ENCODE data around the gene TRIP10. TPM values are rescaled to one million over a fixed set of nuclear protein-coding genes. Genes with fewer than 3 reads are reported as not detected.
A peak's percentile ranks its signal among the peaks of the same experiment; 100 is the strongest.

The TRIP10 gene
- total RNA-seq, 1 donor from 2014 or later = 42.8 TPM

DNA sequence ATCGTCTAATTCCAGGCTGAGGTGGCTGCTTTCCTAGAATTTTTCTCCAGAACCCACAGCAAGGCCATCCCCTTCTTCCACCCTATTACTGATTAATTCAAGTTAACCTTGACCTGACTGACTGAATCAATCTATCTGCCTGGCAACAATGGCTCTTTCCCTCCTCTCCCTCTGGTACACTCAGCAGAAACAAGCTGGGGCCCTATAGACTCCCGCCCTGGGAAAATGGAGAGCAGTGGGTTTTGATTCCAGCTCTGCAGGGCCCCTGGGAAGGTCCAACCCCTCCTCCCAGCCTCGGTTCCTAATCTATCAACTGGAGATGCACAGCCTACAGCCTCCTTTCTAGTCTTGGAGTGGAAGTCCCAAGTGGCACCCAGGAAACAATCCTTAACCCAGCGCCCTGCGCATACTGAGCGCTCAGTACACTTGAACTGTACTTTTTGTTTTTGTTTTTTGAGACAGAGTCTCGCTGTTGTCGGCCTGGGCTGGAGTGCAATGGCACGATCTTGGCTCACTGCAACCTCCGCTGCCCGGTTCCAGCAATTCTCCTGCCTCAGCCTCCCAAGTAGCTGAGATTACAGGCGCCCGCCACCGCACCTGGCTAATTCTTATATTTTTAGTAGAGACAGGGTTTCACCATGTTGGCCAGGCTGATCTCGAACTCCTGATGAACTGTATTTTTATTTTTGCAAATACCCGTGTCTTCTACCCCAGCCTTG, 13.8 kb upstream of the TRIP10 start:
- peak; percentile 85 for DNase-seq (ENCODE audit: low read depth)

DNA sequence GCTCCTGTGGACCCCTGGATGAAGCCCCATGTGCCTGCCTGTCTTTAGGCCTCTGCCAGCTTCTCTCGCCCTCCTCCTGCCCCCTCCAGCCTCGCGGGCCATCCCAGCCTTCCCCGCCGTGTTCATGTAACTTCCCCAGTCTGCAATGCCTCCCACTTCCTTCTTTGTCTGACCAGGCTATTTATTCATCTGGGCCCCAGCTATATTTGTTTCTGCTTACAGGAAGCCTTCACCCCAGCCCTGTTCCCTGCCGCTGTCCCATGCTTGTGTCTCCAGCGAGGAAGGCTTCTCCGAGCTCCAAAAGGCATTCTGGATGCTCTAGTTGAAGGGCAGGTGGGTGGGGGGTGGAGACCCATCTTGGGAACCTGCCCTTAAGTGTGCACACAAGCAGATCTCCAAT, 11.1 kb upstream of the TRIP10 start:
- no peak for DNase-seq (ENCODE audit: low read depth)

DNA sequence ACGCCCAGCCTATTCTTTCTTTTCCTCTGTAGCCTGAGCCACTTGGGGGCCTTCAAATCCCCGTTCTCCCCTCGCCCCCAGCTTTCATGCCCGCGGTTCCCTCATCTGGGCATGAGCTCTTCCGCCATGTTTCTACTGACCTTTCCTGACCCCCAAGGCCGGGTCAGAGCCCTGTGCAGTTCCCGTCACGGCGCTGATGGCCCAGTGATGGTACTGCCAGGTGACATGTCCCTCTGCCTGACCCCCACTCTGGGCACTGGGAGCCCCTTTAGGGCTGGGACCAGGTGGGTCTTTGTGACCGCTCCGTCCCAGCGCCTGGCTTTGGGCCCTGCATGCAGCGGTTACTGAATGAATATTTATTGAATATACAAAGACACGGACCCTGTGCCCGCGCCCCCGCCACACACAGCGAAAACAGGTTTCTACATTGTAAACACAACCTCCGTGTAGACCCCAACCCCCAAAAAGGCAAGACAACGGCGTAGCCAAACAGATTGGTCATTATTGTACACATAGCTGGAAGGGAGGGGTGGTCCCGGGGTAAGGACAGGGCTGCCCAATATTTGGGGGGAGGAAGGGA, 9.8 kb upstream of the TRIP10 start:
- DNase-seq (ENCODE audit: low read depth) = no peak

DNA sequence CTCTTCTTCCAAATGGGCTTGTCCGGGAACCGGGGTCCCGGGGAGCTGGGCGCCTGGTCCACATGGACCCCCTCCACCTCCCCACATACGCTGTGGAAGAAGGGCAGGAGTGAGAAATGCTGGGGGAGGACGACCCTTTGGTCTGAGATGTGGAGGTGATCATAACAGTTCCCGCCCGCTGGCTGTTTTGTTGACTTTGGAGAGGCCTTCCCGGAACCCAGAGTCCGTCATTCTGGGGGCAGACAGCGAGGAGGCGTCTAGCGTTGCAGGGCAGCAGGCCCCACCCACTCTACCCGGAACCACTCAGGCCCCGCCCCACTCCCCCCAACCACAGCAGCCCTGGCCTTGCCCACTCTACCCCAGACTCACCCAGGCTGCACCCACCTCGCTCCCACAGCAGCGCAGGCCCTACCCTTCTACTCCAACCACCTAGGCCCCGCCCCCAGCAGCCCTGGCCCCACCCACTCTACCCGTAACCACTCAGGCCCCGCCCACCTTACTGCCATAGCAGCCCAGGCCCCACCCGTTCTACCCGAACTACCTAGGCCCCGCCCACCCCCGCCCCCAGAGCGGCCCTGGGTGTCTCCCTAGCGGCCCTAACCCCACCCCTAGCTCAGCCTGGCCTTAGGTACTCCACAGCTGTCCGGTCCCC, 9.2 kb upstream of the TRIP10 start:
- no peak for DNase-seq (ENCODE audit: low read depth)

DNA sequence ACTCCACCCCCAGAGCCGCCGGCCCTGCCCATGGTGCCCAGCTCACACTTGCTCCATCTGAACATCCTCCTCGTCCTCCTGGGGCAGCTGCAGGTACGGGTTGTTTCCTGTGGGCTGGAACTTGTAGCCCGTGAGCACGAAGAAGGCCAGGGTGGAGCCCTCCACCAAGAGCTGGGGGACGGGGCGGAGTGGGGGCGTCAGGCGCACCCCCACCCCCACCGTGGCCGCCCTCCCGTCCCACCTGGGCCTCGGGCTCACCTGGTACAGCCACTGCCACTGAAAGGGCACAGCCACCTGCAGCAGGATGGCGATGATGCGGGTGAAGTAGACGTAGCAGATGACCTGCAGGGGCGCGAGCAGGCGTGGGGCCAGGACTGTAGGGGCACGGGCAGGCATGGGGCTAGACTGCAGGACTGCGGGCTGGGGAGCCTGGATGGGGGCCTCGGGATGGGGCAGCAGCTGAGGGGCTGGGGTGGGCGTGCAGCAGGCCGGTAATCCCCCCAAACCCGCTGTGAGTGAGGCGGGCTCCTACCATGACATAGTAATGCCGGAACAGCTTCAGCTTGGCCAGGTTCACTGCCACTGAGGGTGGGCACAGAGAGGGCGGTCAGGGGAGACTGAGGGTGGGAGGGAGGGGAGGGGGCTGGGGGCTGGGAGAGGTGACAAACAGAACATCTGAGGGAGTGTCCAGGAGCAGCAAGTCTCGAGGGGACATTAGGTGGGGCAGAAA, 8.4 kb upstream of the TRIP10 start:
- no peak for DNase-seq (ENCODE audit: low read depth)

DNA sequence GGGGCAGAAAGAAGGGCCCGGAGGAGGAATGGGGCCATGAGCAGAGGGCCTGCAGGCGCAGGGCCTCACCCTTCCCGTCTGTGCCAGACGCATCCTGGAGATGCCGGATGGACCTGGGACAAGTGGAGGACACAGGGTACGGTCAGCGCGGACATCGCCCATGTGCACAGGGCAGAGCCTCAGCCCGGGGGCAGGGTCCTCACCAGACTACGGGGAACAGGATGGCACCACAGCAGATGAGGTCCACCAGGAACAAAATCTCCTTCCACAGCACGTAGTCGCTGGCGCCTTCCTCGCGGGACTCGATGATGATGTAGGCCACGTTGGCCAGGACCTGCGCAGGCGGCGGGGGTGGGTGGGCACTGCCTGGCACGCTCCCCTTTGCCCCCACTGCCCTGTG, 7.7 kb upstream of the TRIP10 start:
- DNase-seq (ENCODE audit: low read depth) = no peak

DNA sequence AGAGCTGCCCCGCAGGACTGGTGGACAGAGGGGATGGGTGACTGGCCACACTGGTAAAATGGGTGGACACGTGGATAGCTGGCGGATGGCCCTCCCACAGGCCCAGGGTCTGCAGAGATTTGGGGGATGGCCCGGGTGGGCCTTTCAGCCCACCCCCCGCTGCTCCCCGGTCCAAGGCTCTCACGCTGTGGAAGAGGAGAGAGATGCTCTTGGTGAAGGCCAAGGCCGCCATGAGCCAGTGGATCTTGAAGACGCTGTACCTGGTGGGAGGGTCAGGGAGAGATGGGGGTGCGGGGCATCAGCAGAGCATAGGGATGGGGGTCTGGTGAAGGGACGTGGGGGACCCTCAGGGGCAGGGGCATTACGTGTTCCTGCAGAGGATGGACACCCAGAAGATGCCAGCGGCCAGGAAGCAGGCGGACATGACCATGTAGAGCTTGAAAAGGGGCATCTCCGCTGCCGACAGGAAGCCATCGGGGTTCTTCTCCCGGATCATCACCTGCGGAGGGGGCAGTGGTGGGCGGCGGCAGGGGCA, 6.6 kb upstream of the TRIP10 start:
- no peak for DNase-seq (ENCODE audit: low read depth)

DNA sequence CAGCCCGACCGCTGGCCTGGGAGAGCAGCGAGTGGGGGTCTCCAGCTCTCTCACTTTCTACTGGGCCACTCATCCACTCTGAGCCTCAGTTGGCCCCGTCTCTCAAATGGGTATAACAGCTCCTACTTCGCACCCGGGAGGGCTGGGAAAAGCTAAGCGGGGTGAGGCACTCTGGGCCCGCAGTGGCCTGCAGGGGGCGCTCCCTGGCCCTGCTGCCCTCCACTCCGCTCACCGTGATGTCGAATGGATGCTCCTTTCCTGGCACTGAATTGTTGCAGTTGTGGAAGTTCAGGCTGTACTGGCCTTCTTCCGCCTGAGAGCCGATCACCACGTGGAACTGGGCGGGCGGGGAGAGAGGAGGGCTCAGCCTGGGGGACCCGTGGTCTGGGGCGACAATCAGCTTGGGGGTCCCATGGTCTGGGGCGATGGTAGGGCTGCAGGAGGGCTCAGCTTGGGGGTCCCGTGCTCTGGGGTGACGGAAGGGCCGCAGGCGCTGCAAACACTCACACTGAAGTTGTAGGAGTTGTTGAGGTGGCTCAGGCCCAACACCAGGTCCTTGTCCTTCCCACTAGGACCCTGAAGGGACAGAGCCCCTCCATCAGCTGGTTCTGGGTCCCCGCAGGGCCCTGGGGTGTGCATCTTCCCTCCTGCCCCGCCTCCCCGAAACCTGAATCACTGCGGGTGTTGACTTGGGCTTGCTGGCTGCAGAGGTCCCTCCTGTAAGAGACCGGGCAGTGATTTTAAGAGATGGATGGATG, 6.0 kb upstream of the TRIP10 start:
- no peak for DNase-seq (ENCODE audit: low read depth)

DNA sequence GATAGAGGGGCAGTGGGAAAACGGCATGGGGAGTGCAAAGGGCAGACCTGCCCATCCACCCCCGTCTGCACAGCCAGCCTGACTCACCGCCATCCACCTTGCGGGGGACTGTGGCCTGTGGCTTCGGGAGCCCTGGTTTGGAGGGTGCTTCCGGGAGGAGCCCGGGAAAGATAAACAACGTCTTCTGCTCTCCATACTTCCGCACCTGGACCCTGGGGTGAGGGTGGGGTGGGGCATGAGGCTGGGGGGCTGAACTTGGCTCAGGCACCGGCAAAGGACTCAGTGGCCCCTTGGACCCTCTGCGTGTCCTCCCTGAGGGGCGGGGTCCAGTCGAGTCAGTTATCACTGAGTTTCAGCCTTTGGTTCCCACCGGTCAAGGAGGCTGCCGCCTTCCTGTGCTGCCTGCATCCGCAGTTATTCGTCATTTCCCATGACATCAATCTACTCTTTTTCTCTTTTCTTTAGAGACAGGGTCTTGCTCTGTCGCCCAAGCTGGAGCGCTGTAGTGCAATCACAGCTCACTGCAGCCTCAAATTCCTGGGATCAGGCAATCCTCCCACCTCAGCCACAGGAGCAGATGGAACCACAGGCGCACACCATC, 5.3 kb upstream of the TRIP10 start:
- no peak for DNase-seq (ENCODE audit: low read depth)

DNA sequence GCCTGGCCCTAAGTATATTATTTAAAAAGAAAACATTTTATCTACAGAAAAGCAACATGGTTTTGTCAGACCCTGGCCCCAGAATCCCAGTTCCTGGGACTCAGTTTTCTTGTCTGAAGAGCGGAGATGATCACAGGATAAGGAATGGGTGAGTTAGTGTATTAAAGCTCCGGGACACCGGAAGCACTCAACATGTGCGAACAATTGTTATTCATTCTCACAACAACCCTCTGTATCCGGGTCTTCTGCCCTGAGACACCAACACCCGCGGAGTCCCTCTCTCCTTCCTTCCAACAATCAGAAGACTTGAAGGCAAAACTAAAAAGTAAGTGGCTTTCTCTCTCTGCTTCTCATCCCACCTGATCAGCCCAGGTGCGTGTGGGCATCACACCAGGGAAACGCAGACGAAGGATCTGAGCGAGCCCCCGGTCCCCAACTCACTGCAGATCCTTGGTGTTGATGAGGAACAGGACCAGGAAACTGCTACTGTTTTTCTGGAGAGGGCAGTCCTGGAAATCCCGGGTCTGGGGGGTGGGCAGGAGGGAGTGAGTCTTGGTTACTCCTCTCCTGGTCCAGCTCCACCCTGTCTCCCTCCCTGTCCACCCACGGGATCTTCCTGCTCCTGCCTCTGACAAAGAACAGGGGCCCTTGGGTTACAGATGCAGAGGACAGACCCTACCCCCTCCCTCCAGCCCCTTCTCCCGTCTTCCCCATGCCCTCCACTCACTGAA, 4.1 kb upstream of the TRIP10 start:
- no peak for DNase-seq (ENCODE audit: low read depth)

DNA sequence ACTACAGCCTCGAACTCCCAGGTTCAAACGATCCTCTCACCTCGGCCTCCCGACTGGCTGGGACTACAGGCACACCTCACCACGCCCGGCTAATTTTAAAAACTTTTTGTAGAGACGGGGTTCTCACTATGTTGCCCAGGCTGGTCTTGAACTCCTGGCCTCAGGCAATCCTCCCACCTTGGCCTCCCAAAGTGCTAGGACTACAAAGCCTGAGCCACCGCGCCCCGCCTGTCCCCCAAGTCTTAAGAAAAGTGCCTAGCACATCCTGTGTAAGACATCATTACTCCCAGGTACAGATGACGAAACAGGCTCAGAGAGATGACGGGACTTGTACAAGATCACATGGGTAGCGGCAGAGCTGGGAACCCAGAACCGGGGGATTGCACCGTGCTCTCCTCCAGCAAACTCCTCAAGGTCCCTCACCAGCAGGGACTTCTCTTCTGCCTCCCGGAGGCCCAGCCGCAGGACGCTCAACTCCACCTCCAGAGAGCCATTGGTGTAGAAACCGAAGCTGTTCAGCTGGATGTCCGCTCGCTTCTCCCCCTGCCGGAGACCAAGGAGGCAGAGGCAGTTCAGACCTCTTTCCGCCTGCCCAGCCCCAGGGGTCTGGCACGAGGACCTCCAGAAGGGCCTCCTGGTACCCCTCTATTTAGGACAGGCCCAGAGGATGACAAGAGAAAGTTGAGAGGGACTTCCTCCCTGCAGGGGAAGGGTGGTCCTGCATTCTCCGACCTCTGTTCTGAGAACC, 3.1 kb upstream of the TRIP10 start:
- peak; percentile 82 for DNase-seq (ENCODE audit: low read depth)

DNA sequence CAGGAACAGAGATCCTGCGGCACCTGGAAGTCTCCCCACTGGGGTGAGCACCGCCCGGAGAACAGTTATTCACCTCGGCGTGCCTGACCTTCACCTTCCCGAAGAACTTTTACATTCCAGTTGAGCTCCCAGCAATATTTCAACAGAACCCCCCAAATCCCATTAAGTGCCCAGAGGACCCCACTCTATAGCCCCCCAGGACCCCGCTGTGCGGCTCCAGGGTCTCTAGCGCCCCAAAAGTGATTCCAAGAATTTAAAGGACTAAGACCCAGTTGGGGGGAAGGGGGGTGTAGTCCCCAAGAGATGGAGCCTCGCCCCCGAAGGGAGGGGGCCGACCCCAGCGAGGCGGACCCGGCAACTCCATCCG, 2.6 kb upstream of the TRIP10 start:
- no peak for DNase-seq (ENCODE audit: low read depth)

DNA sequence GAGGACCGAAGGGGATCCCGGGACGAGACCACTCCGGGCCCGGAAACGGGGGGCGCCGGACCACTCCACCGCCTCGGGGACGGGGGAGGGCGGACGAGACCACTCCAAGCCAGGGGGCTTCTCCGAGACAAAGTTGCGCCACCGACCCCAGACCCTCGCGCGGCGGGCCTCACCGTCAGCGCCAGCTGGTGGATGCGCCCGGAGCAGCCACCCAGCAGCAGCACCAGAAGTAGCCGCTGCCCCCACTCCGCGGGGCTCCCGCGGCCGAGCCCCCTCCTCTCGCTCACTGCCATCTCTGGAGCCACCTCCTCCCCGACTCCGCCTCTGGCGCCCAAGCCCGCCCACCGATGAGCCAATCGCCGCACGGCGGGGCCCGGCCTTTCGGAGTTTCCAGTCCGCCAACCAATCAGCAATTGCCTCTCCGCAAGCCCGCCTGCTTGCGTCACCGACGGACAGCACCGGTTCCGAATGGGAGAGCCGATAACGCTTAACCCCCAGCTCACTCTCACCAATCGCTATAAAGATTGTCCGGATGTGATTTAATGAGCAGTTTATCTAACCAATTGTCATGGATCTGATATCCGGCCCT, 2.1 kb upstream of the TRIP10 start, which contains the start of gene GPR108:
GPR108 (minus strand) TSS at position 297 of the 589 bp plus-strand sequence; CDS start at position 293, 4 bp downstream.
- DNase-seq (ENCODE audit: low read depth) = peak; percentile 100

DNA sequence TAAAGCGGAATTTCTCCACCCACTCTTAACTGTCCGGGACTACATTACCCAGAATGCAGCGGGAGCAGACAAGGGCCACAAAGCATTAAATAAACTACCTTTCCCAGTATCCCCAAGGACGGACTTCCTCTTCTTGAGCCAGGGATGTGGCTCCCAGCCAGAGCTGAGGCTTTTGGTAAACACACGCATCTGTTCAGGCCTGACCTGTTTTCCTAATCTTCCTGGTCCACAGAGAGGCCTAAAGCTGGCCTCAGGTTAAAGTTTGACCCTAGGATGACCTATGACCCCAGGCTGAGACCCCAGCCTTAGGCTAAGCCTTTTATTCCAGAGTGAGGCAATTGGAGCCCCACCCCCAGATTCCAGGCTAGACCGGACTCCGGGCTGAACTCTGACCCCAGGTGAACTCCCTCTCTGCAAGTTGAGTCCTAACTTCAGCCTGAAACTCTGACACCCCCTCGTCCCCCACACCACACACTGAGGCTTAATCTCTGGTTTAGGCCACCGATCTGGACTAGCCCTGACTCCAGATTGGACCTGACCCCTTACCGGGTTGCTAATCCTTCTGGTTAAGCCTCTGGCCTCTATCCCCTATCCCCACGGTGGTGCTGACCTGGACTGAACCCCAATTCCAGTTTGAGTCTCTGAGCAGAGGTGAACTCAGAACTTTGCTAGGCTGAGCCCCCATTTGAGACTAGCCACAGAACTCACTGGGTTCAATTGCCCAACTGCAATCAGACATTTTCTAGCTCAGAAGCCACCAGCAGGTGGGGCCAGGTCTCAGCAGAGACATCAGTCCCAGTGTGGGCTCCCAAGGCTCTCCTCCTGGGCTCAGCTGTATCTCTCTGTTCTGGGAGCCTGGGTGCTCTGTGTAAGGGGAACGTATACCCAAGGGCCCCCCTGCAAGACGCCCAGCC, 1.4 kb upstream of the TRIP10 start:
- peak; percentile 75 for DNase-seq (ENCODE audit: low read depth)

DNA sequence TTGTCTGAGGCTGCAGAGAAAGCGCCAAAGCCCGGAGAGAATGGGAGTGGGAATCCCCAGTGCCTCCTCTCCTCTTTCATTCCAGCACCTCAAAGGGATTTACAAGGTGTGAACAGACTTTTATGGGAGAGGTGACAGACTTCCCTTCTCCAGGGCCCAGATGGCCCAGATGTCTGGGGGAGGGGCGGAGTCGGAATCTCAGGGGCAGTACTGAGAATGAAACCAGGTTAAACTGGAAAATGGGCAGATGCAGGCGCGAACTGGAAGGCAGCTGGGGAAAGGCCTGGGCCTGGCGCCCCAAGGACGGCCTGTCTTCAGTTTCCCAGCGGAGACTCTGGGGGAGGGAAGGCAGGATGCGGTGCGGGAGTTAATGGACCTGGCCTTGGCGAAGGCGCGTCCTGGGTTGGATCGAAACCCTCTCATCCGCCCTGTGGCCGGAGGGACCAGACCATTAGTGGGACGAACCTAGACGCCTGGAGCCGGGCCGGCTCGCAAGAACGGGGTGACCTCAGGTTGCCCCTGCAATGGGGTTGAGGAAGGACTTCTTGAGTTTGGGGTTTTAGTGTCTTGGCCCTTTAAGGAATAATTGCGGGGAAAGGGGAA, 592 bp upstream of the TRIP10 start:
- no peak for DNase-seq (ENCODE audit: low read depth)

DNA sequence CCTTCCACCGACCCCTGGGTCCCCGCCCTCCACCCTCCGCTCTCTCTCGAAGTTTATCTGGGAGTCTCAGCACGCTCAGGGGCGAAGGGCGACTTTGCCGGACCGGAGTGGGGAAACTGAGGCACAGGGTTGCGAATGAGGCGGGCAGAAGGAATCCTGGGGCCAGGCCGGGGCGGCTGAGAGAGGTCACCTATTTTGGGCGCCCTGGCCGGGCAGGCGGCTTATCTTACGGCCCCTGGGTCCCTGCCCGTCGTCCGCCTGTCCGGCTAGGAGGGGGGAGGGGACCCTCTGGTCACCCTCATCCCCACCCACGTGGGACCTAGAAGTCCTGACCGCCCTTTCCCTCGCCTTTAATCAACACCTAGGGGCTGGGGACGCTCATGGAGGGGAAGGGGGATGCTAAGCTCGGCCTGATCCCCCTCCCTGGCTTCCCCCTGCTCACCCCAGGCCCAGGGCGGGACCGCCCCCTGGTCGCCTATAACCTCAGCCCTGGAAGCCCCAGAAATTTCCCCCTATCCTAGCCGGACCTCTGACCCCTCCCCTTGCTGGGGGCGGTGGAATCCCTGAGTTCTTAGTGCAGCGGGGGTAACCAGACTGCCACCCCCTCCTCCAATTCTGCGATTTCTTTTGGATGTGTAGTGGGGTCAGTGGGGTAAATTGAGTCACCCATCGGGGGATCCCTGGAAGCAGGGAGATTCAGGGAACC, 556 bp downstream of the TRIP10 start:
- DNase-seq (ENCODE audit: low read depth) = no peak

Data from renal cortical epithelial cell (primary cell).